Breast epithelium (tissue), 3 donors: ENCODE measurements around the gene MAMLD1.

Experiments
- CTCF ChIP-seq, 3 donors: fragments of 450-650 bp; IDR thresholded peaks; one replicate each; pipeline ENCODE4 v1.5.1; 2016 to 2017; ENCODE audit warnings: antibody characterized with exemption in 3 of 3, mild to moderate bottlenecking in 3 of 3, moderate library complexity in 3 of 3
- POLR2A ChIP-seq: fragments of 450-650 bp; IDR thresholded peaks from one replicate; pipeline ENCODE4 v1.6.1; 2016; ENCODE audit warnings: antibody characterized with exemption, mild to moderate bottlenecking, moderate library complexity
- POLR2AphosphoS5 ChIP-seq, 3 donors: sonication (generic); formaldehyde crosslinking; IDR thresholded peaks; one replicate each; pipeline ENCODE4 v1.6.1; 2017; ENCODE audit warnings: antibody characterized with exemption in 3 of 3

- no peak for TF ChIP-seq POLR2AphosphoS5 (IDR thresholded peaks at IDR 0.05)
- TF ChIP-seq CTCF (IDR thresholded peaks at IDR 0.05): no peak
- no peak for TF ChIP-seq POLR2A
Measured at GRCh38 chrX:150363561-150364346, 637 bp downstream of the MAMLD1 start.
